GM19438 (cell line): ENCODE results near the gene CBARP.
"Not testable (repeated sequence)": the region's sequence is repeated elsewhere in the genome, so short reads cannot be mapped to it uniquely, and the experiment has no call there.

ENCODE experiments used
- ATAC-seq: cut with Tn5 transposase; IDR thresholded peaks from one replicate; pipeline ENCODE4 v1.9.1; 2021; ENCODE audit warnings: low read depth; ENCODE audit not compliant: unreplicated experiment

Gene CBARP

DNA sequence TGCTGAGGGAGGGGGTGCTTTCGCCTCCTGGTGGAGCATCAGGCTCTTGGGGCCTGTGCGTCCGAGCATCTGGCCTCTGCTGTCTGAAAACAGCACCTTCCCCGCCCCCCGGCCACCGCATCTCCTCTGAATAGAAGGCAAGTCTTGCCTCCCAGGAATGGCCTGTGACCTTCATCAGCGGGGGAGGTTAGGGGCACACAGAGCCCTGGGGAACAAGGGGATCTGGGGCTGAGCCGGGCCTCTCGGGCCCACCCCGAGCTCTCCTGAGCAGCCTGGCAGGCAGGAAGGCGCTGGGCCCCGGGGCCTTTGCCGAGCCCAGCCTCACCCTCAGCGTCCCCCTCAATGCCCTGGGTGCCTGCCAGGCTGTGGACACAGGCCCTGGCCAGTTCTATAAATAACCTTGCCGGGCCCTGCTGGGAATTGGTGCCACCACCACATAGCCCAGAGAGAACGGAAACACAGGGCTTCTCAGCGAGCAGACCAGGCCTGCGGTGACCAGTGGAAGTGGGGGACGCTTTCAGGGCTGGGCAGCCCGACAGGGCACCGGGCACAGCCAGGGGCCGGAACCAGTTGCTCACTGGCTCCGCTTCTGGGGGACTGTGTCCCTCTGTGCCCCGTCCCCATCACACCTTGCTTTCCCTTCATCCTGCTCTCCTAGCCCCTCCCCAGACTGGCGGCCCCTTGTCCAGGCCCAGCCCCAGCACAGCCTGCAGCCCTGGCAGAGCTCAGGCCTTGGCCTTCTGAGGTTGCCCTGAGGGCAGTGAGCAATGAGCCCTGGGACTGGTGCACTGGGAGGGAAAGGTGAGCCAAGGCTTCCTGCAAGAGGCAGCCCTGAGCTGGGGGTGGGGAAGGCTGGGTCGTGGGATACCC is 22.7 kb downstream of the CBARP start:
- ATAC-seq: no peak

DNA sequence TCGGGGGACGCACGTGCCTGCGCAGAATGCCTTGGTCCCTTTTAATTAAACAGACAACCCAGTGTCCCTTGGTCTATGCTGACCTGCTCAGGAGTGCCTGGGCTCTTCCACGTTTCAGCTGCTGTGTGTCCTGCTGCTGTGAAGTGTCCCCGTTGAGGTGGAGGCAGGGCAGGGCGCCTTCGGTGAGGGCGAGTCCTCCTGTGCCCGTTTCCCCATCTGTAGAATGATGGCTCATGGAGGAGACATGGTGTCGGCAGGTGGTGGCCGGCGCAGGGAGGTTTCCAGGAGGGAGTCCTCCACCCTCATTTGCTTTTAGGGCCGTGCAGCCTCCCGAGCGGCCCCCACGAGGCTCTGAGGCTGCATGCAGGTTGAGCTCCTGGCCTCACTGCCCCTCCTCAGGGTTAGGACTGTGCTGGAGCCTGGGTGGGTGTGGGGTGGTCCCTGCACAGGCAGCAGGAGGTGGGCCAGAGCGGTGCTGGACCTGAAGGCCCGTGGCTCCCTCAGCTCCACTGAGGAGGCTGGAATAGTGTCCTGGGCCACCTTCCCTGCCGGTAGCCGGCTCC is 23.4 kb downstream of the CBARP start:
- no peak for ATAC-seq

DNA sequence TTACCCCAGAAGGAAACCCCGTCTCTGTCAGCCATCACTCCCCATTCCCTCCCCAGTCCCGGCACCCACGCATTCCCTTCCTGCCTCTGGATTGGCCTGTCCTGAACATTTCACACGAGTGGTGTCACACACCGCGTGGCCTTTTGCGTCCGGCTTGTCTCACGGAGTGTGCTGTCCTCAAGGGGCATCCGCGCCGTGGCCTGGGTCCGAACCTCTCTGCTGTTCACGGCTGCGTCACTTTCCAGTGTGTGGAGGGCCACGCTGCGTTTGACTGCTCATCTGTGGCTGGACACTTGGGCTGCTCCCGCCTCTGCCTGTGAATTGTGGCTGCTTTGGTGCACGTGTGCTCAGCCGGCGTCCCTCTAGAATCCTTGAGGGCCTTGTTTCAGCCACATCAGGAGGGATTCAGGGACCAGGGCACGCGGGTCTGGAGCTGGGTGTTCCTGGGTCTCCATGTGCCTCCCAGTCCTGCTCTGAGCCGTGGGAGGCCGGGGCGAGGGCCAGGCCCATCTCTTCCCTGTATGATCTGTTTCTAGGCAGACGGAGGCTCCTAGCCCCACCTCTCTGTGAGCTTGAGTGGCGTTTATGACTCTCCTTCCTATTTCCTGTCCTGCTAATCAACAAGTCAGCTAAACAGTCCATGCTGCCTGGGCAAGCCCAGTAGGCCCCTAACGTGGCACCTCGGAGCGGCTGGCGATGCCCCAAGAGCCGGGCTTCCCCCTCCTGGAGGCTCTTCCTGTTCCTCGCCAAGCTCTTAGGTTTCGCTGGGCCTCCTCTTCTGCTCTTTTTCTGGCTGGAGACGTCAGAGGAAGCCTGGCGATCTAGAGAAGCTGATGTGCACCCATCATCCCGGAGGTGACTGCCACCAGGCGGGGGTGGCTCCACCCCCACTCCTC is 24.2 kb downstream of the CBARP start:
- ATAC-seq: no peak

DNA sequence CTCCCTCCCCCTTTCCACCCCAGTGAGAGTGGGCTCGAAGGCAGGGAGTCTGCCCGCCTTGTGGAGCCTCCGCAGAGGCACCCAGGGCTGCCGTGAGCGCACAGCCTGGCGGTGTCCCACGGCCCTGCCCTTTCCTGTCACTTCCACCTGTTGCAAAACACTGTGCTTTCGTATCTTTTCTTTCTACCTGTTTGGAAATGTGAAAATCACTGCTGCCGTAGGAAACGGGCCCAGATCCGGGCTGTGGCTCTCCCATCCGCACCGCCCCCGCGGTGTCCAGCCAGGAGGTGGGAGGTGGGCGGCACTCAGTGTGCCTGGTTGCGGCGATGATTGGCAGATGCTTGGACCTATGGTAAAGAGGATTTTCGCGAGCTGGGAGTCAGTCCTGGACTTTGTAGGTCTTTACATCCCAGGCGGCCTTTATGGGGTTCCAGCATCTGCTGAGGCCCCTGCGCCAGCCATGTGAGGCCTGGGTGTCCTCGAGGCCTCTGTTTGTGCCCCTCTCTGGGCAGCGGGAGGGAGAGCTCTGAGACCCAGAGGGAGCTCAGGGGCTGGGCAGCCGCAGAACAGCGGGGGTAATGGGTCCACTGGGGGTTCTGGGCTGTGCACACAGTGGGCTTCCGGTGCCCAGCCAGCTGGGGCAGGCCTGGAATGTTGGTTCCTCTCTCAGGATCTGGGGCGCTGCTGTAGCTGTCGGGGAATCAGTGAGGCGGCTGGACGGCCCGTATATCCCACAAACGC is 26.1 kb downstream of the CBARP start:
- no peak for ATAC-seq

DNA sequence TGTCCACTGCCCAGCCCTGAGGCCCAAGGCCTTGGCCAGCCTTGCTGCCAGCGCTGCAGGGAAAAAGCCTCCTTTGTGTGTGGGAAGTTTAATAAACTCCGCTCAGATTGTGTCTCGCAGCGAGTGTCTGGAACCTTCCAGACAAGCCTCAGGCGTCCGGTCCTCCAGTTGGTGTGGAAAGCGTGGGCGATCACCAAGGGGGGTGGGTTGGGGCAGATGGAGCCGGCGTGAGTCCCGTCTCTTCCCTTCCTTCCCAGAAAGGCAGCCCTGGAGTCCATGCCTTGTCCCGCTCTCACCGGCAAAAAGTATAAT is 27.6 kb downstream of the CBARP start:
- no peak for ATAC-seq

DNA sequence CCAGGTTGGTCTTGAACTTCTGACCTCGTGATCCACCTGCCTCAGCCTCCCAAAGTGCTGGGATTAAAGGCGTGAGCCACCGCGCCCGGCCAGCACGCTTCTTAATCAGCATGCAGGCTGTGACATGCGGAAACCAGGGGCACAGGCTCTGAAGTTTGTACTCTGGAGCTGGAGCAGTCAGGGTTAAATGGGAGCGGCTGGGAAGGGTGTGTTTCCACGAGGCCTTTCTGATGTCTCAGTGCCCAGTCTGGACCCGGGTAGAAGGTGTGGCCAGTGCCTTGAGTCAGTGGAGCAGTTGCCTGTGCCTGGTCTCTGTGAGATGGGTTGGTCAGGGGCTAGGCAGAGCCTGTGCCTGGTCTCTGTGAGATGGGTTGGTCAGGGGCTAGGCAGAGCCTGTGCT is 29.0 kb downstream of the CBARP start:
- not testable (repeated sequence) for ATAC-seq

DNA sequence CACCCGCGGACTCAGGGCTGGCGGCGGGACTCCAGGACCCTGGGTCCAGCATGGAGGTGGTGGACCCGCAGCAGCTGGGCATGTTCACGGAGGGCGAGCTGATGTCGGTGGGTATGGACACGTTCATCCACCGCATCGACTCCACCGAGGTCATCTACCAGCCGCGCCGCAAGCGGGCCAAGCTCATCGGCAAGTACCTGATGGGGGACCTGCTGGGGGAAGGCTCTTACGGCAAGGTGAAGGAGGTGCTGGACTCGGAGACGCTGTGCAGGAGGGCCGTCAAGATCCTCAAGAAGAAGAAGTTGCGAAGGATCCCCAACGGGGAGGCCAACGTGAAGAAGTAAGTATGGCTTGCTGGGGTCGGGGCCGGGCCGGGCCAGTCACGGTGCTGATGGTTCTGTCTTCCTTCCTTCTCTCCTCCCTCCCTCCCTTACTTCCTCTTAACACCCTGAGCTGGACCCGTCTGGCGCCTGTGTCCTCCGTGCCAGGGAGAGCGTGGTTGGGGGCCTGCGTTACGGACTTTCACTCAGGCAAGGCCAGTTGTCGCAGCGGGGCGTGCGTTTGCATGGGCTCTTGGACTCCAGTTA is 30.8 kb downstream of the CBARP start:
- ATAC-seq: no peak

DNA sequence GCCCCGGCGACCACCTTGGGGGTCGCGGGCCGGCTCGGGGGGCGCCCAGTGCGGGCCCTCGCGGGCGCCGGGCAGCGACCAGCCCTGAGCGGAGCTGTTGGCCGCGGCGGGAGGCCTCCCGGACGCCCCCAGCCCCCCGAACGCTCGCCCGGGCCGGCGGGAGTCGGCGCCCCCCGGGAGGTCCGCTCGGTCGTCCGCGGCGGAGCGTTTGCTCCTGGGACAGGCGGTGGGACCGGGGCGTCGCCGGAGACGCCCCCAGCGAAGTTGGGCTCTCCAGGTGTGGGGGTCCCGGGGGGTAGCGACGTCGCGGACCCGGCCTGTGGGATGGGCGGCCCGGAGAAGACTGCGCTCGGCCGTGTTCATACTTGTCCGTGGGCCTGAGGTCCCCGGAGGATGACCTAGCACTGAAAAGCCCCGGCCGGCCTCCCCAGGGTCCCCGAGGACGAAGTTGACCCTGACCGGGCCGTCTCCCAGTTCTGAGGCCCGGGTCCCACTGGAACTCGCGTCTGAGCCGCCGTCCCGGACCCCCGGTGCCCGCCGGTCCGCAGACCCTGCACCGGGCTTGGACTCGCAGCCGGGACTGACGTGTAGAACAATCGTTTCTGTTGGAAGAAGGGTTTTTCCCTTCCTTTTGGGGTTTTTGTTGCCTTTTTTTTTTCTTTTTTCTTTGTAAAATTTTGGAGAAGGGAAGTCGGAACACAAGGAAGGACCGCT is 31.5 kb downstream of the CBARP start:
- no peak for ATAC-seq

DNA sequence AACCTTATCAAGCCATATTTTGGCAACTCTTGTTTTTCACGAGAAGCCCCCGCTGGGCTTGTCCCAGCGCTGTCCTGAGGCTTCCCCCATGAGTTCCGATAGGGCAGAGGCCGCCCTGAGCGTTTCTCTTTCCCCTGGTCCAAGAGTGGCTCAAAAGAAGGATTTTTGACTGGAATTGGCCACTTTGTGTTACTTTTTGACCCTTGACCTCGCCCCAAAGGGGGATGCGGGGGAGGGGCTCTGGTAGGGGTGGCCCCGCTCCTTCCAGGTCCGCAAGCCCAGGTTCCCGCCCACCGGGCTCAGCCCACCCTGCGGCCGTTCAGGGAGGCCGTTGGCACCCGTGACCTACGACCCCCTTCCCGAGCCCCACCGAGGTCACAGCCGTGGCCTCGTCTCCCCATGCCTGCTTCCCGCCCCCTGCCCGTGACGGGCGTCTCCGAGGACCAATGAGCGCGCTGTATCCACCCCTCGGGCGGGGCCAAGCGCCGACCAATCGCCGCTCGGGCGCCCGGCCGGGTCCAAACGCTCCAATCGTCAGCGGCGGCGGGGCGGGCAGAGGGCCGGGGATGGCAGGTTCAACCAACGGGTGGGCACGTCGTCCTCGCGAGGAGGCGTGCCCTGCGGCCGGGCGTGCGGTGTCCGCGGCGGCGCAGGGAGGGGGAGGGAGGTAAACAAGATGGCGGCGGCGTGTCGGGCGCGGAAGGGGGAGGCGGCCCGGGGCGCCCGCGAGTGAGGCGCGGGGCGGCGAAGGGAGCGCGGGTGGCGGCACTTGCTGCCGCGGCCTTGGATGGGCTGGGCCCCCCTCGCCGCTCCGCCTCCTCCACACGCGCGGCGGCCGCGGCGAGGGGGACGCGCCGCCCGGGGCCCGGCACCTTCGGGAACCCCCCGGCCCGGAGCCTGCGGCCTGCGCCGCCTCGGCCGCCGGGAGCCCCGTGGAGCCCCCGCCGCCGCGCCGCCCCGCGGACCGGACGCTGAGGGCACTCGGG is 32.4 kb downstream of the CBARP start, which contains the start of gene STK11:
STK11 (plus strand) TSS at position 665 of the 986 bp plus-strand sequence. CDS start 1,136 bp downstream, outside the sequence.
- peak; percentile 86 for ATAC-seq

DNA sequence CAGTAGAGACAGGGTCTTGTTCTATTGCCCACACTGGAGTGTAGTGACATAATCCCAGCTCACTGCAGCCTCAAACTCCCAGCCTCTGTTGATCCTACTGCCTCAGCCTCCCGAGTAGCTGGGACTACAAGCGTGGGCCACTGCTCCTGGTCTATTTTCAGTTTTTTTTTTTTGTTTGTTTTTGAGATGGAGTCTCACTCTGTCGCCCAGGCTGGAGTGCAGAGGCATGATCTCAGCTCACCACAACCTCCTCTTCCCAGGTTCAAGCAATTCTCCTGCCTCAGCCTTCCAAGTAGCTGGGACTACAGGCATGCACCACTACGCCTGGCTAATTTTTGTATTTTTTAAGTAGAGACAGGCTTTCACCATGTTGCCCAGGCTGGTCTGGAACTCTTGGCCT is 37.2 kb downstream of the CBARP start:
- ATAC-seq: not testable (repeated sequence)

DNA sequence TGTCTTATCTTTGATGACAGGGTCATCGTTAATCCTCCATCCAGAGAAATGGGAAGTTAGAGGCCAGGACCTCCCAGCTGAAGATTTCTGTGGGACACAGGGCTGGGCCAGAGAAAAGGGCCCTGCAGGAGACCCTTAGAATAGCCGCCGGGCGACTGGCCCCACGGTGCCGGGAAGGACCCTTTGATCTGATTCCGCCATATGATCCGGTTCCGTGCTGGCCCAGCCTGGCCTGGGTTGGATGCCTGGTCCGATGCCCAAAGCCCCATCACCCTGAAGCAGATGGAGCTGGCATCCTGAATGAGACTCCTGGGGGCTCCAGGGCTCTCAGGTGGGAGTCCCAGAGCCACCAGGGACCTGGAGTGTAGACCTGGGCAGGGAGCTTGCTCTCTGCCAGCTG is 38.3 kb downstream of the CBARP start:
- ATAC-seq: no peak

DNA sequence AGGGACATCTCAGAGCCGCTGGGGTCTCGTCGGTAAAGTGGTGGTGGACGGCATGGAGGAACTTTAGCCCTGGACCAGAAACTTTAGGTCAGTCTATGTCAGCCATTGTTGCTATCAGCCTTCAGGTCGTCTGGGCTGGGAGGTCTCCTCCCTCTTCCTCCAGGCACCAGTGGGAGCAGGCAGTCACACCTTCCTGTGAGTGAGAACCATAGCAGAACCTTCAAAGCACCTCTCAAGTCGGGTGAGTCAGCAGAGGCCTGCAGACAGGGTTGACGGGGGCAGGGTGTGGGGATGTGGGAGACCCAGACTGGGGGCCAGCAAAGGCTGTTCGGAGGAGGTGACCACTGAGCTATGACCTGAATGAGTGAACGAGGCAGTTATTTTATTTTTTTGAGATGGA is 48.4 kb downstream of the CBARP start:
- no peak for ATAC-seq

DNA sequence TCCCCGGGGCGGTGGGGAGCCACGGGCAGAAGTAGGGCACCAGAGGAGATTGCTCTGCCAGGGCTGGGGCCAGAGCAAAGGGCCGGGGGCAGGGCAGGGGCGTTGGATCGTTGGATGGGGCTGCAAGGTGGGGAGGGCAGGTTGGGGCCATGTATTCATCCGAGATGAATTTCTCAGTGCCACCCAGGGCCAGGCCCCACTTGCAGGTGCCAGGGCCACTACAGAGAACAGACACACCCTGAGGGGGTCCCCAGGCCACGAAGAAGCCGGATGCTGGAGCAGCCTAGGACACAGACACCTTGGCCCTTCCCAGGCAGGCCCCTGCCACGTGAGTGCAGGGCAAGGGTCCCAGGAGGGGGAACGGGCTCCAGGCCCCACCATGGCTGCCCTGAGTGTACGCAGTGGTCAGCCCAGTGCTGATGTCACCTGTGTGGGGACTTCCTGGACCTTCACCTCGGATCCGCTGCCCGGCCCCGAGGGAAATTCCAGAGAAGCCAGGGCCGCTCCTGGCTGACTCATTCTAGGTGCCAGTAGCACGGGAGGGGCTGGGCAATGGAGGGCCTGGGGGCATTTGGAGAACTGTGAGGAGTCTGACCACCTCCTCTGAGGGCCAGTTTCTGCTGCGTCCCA is 54.1 kb downstream of the CBARP start:
- no peak for ATAC-seq

DNA sequence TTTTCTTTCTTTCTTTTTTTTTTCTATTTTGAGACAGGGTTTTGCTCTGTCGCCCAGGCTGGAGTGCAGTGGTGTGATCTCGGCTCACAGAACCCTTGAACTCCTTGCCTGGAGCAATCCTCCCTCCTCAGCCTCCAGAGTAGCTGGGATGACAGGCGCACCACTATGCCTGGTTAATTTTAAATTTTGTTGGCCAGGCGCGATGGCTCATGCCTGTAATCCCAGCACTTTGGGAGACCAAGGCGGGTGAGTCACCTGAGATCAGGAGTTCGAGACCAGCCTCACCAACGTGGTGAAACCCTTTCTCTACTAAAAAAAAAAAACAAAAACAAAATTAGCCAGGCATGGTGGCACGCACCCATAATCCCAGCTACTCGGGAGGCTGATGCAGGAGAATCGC is 55.1 kb downstream of the CBARP start:
- no peak for ATAC-seq

DNA sequence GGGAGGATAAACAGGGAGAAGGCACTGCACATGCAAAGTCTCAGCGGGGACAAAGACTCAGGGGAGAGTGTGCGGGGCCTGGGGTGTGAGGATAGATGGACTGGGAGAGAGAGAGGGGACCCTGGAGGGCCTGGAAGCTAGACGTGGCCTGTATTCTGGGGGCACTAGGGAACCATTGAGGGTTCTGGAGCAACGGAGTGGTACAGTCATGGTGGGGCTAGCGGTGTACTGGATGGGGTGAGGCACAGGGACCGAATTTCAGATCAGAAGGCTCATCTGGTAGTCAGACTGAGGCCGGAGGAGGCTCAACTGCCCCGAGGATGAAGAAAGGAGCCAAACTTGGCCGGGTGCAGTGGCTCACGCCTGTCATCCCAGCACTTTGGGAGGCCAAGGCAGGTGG is 55.7 kb downstream of the CBARP start:
- ATAC-seq: no peak

DNA sequence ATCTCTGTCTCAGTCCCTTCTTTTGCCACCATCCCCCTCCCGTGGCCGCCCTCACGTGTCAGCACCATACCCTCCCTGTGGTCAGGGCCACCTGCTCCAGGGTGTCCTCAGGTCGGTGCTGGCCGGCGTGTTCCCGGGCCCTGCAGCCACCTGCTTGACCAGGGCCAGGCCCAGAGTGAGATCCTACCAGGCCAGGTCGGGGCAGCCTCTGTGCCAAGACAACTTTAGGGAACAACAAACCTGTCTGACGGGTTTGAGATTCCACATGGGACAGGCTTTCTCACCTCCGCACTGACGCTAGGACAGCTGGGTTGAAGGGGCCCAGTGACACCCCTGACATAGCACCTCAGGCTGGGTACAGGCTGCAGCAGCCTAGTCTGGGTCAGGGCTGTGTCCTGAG is 56.2 kb downstream of the CBARP start:
- no peak for ATAC-seq
